Lung (tissue), 12 donors: ENCODE measurements around the gene ATAD3A. TPM values are rescaled to one million over a fixed set of nuclear protein-coding genes. Genes with fewer than 3 reads are reported as not detected.

Source experiments
- ATAC-seq: fragments of 200-7000 bp; cut with Tn5 transposase; one replicate; pipeline ENCODE4 v1.9.1; 2020; ENCODE audit warnings: moderate number of reproducible peaks; ENCODE audit not compliant: insufficient read depth, low FRiP score
- DNase-seq, 3 donors: peaks; one replicate each; pipeline ENCODE4 v3.0.0-alpha.2; 2013 to 2017
- H3K27ac ChIP-seq, 2 donors: one replicate each; pipeline ENCODE4 v1.5.1; 2013; ENCODE audit warnings: mild to moderate bottlenecking in 2 of 2, moderate library complexity in 2 of 2, control low read depth in 1 of 2, inconsistent platforms in 1 of 2, low read depth in 1 of 2, low read length in 1 of 2
- H3K27me3 ChIP-seq, 3 donors: one replicate each; pipeline ENCODE4 v1.5.1; 2013; ENCODE audit warnings: low read length in 2 of 3; ENCODE audit not compliant: control insufficient read depth in 3 of 3, insufficient read depth in 3 of 3
- H3K36me3 ChIP-seq, 4 donors: one replicate each; pipeline ENCODE4 v1.5.1; 2013; ENCODE audit warnings: low read length in 4 of 4, mild to moderate bottlenecking in 1 of 4, moderate library complexity in 1 of 4; ENCODE audit not compliant: control insufficient read depth in 4 of 4, insufficient read depth in 4 of 4
- H3K4me1 ChIP-seq, 5 donors: one replicate each; pipeline ENCODE4 v1.5.1; 2013; ENCODE audit warnings: low read length in 5 of 5, mild to moderate bottlenecking in 2 of 5, moderate library complexity in 1 of 5; ENCODE audit not compliant: control insufficient read depth in 5 of 5, insufficient read depth in 5 of 5
- H3K4me3 ChIP-seq: one replicate; pipeline ENCODE4 v1.5.1; 2013; ENCODE audit warnings: mild to moderate bottlenecking, control low read depth, moderate library complexity
- H3K9ac ChIP-seq, 2 donors: one replicate each; pipeline ENCODE4 v1.5.1; 2013; ENCODE audit warnings: low read length in 2 of 2, control low read depth in 1 of 2; ENCODE audit not compliant: insufficient read depth in 1 of 2
- H3K9me3 ChIP-seq, 4 donors: one replicate each; pipeline ENCODE4 v1.5.1; 2013; ENCODE audit warnings: low read length in 3 of 4, mild to moderate bottlenecking in 1 of 4, moderate library complexity in 1 of 4; ENCODE audit not compliant: control insufficient read depth in 4 of 4, insufficient read depth in 3 of 4
- WGBS, 2 donors: extraction: QIAGEN DNeasy Blood & Tissue Kit; methylation state at CpG; one replicate each; pipeline ENCODE4 v1.1.7; 2013; 5-methylcytosine and 5-hydroxymethylcytosine counted together
- polyA plus RNA-seq, 2 donors: library from polyadenylated mRNA; stranded (reverse); fragments of 200-250 nt; gene quantifications; one replicate each; pipeline ENCODE4 v1.2.1, GENCODE V29; 2013
- total RNA-seq, 2 donors: library from RNA; depleted of rRNA in 1 of 2; stranded (reverse); fragments of >200 nt in 1 of 2; gene quantifications; one replicate each; pipeline ENCODE4 v1.2.1, GENCODE V29; 2014 to 2021
- TF ChIP-seq, protein P1 (sequence below): IDR thresholded peaks from 2 replicates; pipeline ENCODE4 v1.5.1; 2012; ENCODE audit warnings: mild to moderate bottlenecking; ENCODE audit errors: control extremely low read depth, extremely low read depth
- donor health status: control.
- donor health status: control.
- donor health status: Bipolar disorder and iron deficiency.
- donor health status: healthy.
- donor health status: DM: yes; HTN: yes; CAD: no.

Gene ATAD3A
- total and polyA plus RNA-seq, 4 donors = 8.1 to 31.3 (median 28.3) TPM

DNA sequence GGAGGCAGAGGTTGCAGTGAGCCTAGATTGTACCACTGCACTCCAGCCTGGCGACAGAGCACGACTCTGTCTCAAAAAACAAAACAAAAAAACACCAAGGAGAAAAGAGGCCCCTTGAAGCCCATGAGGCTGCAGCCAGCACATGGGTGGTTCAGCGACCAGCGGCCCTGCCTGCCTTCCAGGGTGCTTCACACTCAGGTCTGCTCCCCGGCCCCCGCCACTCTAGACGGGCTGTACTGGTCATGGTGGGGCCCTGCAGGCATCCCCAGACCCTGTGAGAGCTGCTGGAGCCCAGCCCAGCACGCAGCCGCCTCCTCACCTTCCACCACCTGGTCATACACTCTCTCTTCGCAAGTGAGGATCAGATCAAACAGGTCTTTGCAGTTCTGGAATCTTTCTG is 32.6 kb downstream of the ATAD3A start:
- WGBS, 2 donors = 94 to 96% methylated on average over 10 of the region's 10 CpGs
- H3K9ac ChIP-seq = no peak overlapping the region
- H3K27me3 ChIP-seq = no peaks in the 10 kb centered on the region
- H3K36me3 ChIP-seq = peaks cover 0 to 24% (median 3%) of the 10 kb centered on the region in 4 donors
- H3K4me3 ChIP-seq = no peak overlapping the region
- peaks cover 0 to 3% (median 0%) of the 10 kb centered on the region in 4 donors for H3K9me3 ChIP-seq
- H3K4me1 ChIP-seq = peaks cover 0 to 6% (median 0%) of the 10 kb centered on the region in 5 donors
- H3K27ac ChIP-seq = no peak overlapping the region
- DNase-seq = no peak
- ATAC-seq = no peak
- TF ChIP-seq, protein P1, sequence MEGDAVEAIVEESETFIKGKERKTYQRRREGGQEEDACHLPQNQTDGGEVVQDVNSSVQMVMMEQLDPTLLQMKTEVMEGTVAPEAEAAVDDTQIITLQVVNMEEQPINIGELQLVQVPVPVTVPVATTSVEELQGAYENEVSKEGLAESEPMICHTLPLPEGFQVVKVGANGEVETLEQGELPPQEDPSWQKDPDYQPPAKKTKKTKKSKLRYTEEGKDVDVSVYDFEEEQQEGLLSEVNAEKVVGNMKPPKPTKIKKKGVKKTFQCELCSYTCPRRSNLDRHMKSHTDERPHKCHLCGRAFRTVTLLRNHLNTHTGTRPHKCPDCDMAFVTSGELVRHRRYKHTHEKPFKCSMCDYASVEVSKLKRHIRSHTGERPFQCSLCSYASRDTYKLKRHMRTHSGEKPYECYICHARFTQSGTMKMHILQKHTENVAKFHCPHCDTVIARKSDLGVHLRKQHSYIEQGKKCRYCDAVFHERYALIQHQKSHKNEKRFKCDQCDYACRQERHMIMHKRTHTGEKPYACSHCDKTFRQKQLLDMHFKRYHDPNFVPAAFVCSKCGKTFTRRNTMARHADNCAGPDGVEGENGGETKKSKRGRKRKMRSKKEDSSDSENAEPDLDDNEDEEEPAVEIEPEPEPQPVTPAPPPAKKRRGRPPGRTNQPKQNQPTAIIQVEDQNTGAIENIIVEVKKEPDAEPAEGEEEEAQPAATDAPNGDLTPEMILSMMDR = no peak

DNA sequence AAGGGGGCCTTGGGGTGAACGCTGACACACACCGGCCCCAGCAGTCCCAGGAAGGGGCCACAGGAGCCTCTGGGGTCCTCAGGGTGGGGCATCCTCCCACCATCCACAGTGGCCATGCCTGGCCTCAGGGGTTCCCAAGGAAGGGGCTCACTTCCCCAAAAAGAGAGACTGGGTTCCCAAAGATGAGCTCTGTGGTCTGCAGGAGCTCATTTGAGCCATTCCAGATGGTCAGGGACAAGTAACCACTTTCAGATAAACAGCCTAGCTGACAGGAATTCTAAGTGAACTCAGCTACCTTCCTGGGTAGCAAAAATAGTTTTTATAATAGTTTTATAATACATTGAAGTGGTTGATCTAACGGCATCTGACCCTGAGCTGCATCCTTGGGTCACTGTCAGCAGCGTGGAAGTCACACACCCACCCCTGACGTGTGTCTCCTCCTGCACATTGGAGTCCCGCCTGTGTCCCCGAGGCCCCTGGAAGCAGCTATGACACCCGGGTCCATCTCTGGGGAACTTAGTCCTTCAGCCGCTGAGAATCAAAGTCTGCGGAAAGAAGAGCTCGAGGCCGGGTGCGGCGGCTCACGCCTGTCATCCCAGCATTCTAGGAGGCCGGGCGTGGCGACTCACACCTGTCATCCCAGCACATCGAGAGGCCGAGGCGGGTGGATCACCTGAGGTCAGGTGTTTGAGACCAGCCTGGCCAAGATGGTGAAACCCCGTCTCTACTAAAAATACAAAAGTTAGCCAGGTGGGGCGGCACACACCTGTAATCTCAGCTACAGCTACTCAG is 34.2 kb downstream of the ATAD3A start:
- no peak overlapping the region for H3K27ac ChIP-seq
- H3K4me1 ChIP-seq = peaks cover 0 to 5% (median 0%) of the 10 kb centered on the region in 5 donors
- TF ChIP-seq, protein P1 = no peak
- no peak overlapping the region for H3K9ac ChIP-seq
- H3K4me3 ChIP-seq = no peak overlapping the region
- DNase-seq = no peak
- H3K36me3 ChIP-seq = peaks cover 0 to 21% (median 3%) of the 10 kb centered on the region in 4 donors
- H3K27me3 ChIP-seq = no peaks in the 10 kb centered on the region
- no peak for ATAC-seq
- H3K9me3 ChIP-seq = peaks cover 0 to 3% (median 0%) of the 10 kb centered on the region in 4 donors
- WGBS, 2 donors = 90 to 92% methylated on average over 23 of the region's 23 CpGs

DNA sequence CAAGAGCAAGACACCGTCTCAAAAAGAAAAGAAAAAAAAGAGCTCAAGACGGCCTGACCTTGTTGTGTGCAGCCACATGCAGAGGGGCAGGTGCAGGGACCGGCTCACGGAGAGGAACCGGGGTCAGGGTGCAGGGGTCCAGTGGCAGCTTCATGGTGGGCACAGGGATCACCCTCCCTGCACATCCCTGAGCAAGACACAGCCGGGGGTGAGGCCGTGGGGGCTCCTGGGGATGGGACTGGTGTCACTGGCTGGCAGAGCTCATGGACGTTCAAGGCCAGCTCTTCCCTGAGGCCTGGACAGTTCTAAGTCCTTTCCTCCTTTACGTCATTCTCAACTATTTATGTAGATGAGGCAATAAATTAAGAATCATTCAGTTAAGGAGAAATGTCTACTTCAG is 35.0 kb downstream of the ATAD3A start:
- peaks cover 0 to 6% (median 0%) of the 10 kb centered on the region in 5 donors for H3K4me1 ChIP-seq
- 93% methylated on average over 9 of the region's 9 CpGs for WGBS, 2 donors
- TF ChIP-seq, protein P1 = no peak
- peaks cover 0 to 17% (median under 1%) of the 10 kb centered on the region in 4 donors for H3K36me3 ChIP-seq
- no peaks in the 10 kb centered on the region for H3K9me3 ChIP-seq
- H3K4me3 ChIP-seq = no peak overlapping the region
- no peak overlapping the region for H3K9ac ChIP-seq
- DNase-seq (no peak), ATAC-seq (no peak)
- H3K27me3 ChIP-seq = no peaks in the 10 kb centered on the region
- H3K27ac ChIP-seq = no peak overlapping the region
